GM18873 (cell line): Measurements from ENCODE around the gene STAMBPL1.
"Not testable (repeated sequence)": the region's sequence is repeated elsewhere in the genome, so short reads cannot be mapped to it uniquely, and the experiment has no call there.

ENCODE experiments used
- ATAC-seq: cut with Tn5 transposase; IDR thresholded peaks from one replicate; pipeline ENCODE4 v1.9.1; 2021; ENCODE audit warnings: mild to moderate bottlenecking, moderate library complexity, moderate number of reproducible peaks; ENCODE audit not compliant: unreplicated experiment, low FRiP score

STAMBPL1 gene

GRCh38 chr10:88879534-88880281 is at the start of gene STAMBPL1:
Gene STAMBPL1 (plus strand): TSS chr10:88880245. CDS start chr10:88901709, 21,464 bp downstream.
- ATAC-seq = peak; percentile 32

GRCh38 chr10:88830643-88831268 is 49.3 kb upstream of the STAMBPL1 start:
- no peak for ATAC-seq

GRCh38 chr10:88831709-88832108 is 48.3 kb upstream of the STAMBPL1 start:
- ATAC-seq = no peak

- no peak for ATAC-seq
These were observed 47.7 kb upstream of the STAMBPL1 start for GRCh38 chr10:88832376-88832775.

GRCh38 chr10:88833156-88833555 is 46.9 kb upstream of the STAMBPL1 start:
- ATAC-seq = no peak

GRCh38 chr10:88833723-88834122 is 46.3 kb upstream of the STAMBPL1 start:
- ATAC-seq = no peak

GRCh38 chr10:88835096-88835909 is 44.7 kb upstream of the STAMBPL1 start:
- ATAC-seq = no peak

GRCh38 chr10:88835910-88836221 is 44.2 kb upstream of the STAMBPL1 start:
- ATAC-seq = no peak

- not testable (repeated sequence) for ATAC-seq
These were observed 42.4 kb upstream of the STAMBPL1 start for GRCh38 chr10:88837632-88838031.

- no peak for ATAC-seq
These were observed 41.2 kb upstream of the STAMBPL1 start for GRCh38 chr10:88838766-88839350.

- ATAC-seq = no peak
These were observed 39.9 kb upstream of the STAMBPL1 start for GRCh38 chr10:88840104-88840503.

GRCh38 chr10:88840881-88841280 is 39.2 kb upstream of the STAMBPL1 start:
- no peak for ATAC-seq

- ATAC-seq = no peak
These were observed 38.5 kb upstream of the STAMBPL1 start for GRCh38 chr10:88841316-88842111.

GRCh38 chr10:88843171-88843570 is 36.9 kb upstream of the STAMBPL1 start:
- no peak for ATAC-seq

GRCh38 chr10:88848499-88848898 is 31.5 kb upstream of the STAMBPL1 start:
- no peak for ATAC-seq

GRCh38 chr10:88849234-88849633 is 30.8 kb upstream of the STAMBPL1 start:
- ATAC-seq = no peak

- ATAC-seq = no peak
These were observed 29.3 kb upstream of the STAMBPL1 start for GRCh38 chr10:88850712-88851111.

- ATAC-seq = no peak
These were observed 28.3 kb upstream of the STAMBPL1 start, which contains the start of gene ANKRD22 for GRCh38 chr10:88851706-88852105. Gene ANKRD22 (minus strand): TSS chr10:88851844. CDS start chr10:88851607, 237 bp downstream.

GRCh38 chr10:88852327-88852726 is 27.7 kb upstream of the STAMBPL1 start:
- ATAC-seq = no peak
